Heart right ventricle (tissue), 16 donors: ENCODE data around the gene RDH14. TPM values are rescaled to one million over a fixed set of nuclear protein-coding genes. Genes with fewer than 3 reads are reported as not detected.

Experiments used
- ATAC-seq, 8 donors: fragments of 200-7000 bp; cut with Tn5 transposase; one replicate each; pipeline ENCODE4 v1.9.1; 2020; ENCODE audit warnings: mild to moderate bottlenecking in 8 of 8, moderate library complexity in 8 of 8, moderate number of reproducible peaks in 1 of 8
- DNase-seq, 2 donors: peaks; one replicate each; pipeline ENCODE4 v3.0.0-alpha.2; 2020
- H3K27ac ChIP-seq, 10 donors: fragments of 200-600 bp; sonication (generic) in 2 of 10; one replicate each; pipeline versions ENCODE4 v1.5.0 to v1.8.0; 2020 to 2022; ENCODE audit warnings: mild to moderate bottlenecking in 3 of 10
- H3K27me3 ChIP-seq, 7 donors: fragments of 200-600 bp; one replicate each; pipeline ENCODE4 v1.8.0; 2021 to 2022; ENCODE audit warnings: mild to moderate bottlenecking in 2 of 7
- H3K36me3 ChIP-seq, 9 donors: fragments of 200-600 bp; sonication (generic) in 1 of 9; one replicate each; pipeline versions ENCODE4 v1.5.0 to v1.8.0; 2020 to 2022; ENCODE audit warnings: mild to moderate bottlenecking in 2 of 9
- H3K4me1 ChIP-seq, 9 donors: fragments of 200-600 bp; sonication (generic) in 1 of 9; one replicate each; pipeline versions ENCODE4 v1.5.0 to v1.8.0; 2020 to 2022; ENCODE audit warnings: mild to moderate bottlenecking in 4 of 9
- H3K4me3 ChIP-seq, 10 donors: fragments of 200-600 bp; sonication (generic) in 2 of 10; one replicate each; pipeline versions ENCODE4 v1.5.0 to v1.8.0; 2020 to 2022; ENCODE audit warnings: mild to moderate bottlenecking in 7 of 10, moderate library complexity in 2 of 10
- H3K9me3 ChIP-seq, 11 donors: fragments of 200-600 bp in 10 of 11; sonication (generic) in 2 of 11; one replicate each; pipeline versions ENCODE4 v1.5.0 to v1.8.0; 2013 to 2022; ENCODE audit warnings: mild to moderate bottlenecking in 2 of 11, control low read depth in 1 of 11, moderate library complexity in 1 of 11
- WGBS, 2 donors: extraction: QIAGEN DNeasy Blood & Tissue Kit; methylation state at CpG; one replicate each; pipeline ENCODE4 v1.1.7; 2013; ENCODE audit warnings: inconsistent platforms in 1 of 2; 5-methylcytosine and 5-hydroxymethylcytosine counted together
- intact Hi-C, 10 donors: fragments of 100-400 bp; cut with DNase I; formaldehyde crosslinking; loops; one replicate each; pipeline versions ENCODE4 v1.11.1 to v1.14.2; 2022
- polyA plus RNA-seq, 2 donors: library from polyadenylated mRNA; stranded (reverse); fragments of 200-250 nt; gene quantifications; one replicate each; pipeline ENCODE4 v1.2.3, GENCODE V29; 2013
- total RNA-seq, 10 donors: library from RNA; stranded (reverse); fragmentation: NEBNext Ultra II Directional in 3 of 10; extraction: Animal tissue kit (Norgen Biotek cat#: 25700) in 3 of 10; gene quantifications; one replicate each; pipeline versions ENCODE4 v1.2.1 to v1.2.4, GENCODE V29; 2021 to 2023
- TF ChIP-seq, protein P1 (sequence below), 9 donors: fragments of 200-600 bp; sonication (generic) in 2 of 9; IDR thresholded peaks; one replicate each; pipeline versions ENCODE4 v1.5.0 to v1.8.0; 2021 to 2022; ENCODE audit warnings: antibody characterized with exemption in 9 of 9, mild to moderate bottlenecking in 5 of 9, moderate library complexity in 1 of 9
- donor health status: Arrhythmogenic right ventricular cardiomyopathy.
- donor health status: ischemic (EF 13 %, LVEDD 7.1; RV severe dilation, severe dysfunction).
- donor health status: healthy with polysubstance abuse.
- donor health status: DM: no; HTN: yes; CAD: no.
- donor health status: DM: no; HTN: no; CAD: no.
- donor health status: ischemic (EF 25% LVEDD 6.9; RV normal size, moderate dysfunction).
- donor health status: ischemic (EF 25% LVEDD 5.7; RV mildly dilated, moderate dysfunction).
- donor health status: healthy.
- donor health status: DM: yes; HTN: yes; CAD: no.
- donor health status: Ischemic cardiomyopathy.
- donor health status: ischemic (EF 35%, LVEDD 5.7; RV mildly dilated, moderate dysfunction).
- donor health status: nonischemic (EF 11% LVEDD 7.7; RV severe dilation, severe dysfunction).
- donor health status: DM: yes; HTN: yes; CAD: no.
- donor health status: PGD.
- donor health status: ischemic (EF 29% LVEDD 5.4; RV normal size, mild dysfunction).
- donor health status: nonischemic (EF 23%, LVEDD 6.1; RV moderate dilation, normal function).

RDH14 gene
- total and polyA plus RNA-seq, 12 donors = 25.8 to 54.8 (median 45.4) TPM

GRCh38 chr2:18558458-18558857, 2.0 kb downstream of the RDH14 start:
- intact Hi-C loops = loop anchor here in 1 of 10 donors (5.0 kb wide), 1 partner anchor 36 kb away; no protein-coding TSS in a partner anchor
- no peak for DNase-seq
- Histone ChIP-seq H3K9me3 (no peaks in the 10 kb centered on the region), H3K4me1 (peaks cover 0 to 58% (median 45%) of the 10 kb centered on the region in 9 donors), H3K36me3 (peaks cover 0 to 33% (median 11%) of the 10 kb centered on the region in 9 donors), H3K27me3 (no peaks in the 10 kb centered on the region), H3K27ac (peak overlapping the region in 9 of 10 donors; percentile 96 to 99 (median 98)), H3K4me3 (peak overlapping the region in 8 of 10 donors; percentile 82 to 93 (median 88))
- ATAC-seq = no peak
- WGBS, 2 donors = 42 to 54% methylated on average over 1 of the region's 1 CpG
- TF ChIP-seq, protein P1, sequence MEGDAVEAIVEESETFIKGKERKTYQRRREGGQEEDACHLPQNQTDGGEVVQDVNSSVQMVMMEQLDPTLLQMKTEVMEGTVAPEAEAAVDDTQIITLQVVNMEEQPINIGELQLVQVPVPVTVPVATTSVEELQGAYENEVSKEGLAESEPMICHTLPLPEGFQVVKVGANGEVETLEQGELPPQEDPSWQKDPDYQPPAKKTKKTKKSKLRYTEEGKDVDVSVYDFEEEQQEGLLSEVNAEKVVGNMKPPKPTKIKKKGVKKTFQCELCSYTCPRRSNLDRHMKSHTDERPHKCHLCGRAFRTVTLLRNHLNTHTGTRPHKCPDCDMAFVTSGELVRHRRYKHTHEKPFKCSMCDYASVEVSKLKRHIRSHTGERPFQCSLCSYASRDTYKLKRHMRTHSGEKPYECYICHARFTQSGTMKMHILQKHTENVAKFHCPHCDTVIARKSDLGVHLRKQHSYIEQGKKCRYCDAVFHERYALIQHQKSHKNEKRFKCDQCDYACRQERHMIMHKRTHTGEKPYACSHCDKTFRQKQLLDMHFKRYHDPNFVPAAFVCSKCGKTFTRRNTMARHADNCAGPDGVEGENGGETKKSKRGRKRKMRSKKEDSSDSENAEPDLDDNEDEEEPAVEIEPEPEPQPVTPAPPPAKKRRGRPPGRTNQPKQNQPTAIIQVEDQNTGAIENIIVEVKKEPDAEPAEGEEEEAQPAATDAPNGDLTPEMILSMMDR (IDR thresholded peaks at IDR 0.05) = no peak

- intact Hi-C loops = loop anchor here in 1 of 10 donors (5.0 kb wide), 1 partner anchor 35 kb away; no protein-coding TSS in a partner anchor
- TF ChIP-seq, protein P1 (IDR thresholded peaks at IDR 0.05) = no peak
- H3K36me3 ChIP-seq = peaks cover 0 to 35% (median 11%) of the 10 kb centered on the region in 9 donors
- WGBS, 2 donors = 54 to 57% methylated on average over 2 of the region's 2 CpGs
- H3K9me3 ChIP-seq = no peaks in the 10 kb centered on the region
- H3K27me3 ChIP-seq = no peaks in the 10 kb centered on the region
- H3K4me1 ChIP-seq = peaks cover 3 to 71% (median 53%) of the 10 kb centered on the region in 9 donors
- H3K4me3 ChIP-seq = peak overlapping the region in 2 of 10 donors; percentile 0 to 19
- ATAC-seq (no peak), DNase-seq (no peak)
- peak overlapping the region in 7 of 10 donors; percentile 3 to 99 (median 97) for H3K27ac ChIP-seq
Observed at GRCh38 chr2:18557121-18557520, 3.3 kb downstream of the RDH14 start.

DNA sequence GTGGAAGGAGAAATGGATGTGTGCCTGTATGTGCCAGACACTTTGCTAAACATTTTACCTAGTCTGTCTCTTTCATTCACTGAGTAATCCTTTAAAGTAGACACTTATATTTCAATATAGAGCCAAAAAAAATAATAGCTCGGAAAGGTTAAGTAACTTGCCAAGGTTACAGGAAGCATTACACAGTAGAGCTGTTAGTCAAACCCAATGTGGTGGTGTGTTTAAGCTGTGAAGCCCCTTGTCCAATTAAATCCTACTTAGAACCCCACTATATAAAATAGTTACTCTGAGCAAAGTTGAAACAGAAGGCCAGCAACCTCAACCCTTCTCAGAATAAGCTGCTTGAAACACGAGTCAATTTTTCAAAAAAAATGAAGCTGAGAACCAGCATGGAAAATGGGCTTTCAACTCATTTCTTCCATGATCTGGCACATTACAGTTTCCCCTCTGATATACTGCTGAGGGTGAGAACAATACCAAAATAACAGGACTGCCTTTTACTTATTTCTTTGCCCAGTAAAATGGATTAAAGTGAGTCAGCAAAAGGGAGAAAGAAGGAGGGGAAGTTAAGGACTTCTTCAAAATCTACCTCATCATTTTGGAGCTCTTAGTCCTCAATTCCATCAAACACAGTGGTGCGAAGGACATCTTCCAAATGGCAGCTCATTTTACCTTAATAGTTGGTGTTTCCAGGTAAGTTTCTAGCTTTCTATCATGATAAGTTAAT, 7.9 kb downstream of the RDH14 start:
- Histone ChIP-seq H3K9me3 (no peaks in the 10 kb centered on the region), H3K27ac (peak overlapping the region in 6 of 10 donors; percentile 5 to 52 (median 16)), H3K4me3 (no peak overlapping the region), H3K36me3 (peaks cover 0 to 37% (median 11%) of the 10 kb centered on the region in 9 donors), H3K27me3 (no peaks in the 10 kb centered on the region), H3K4me1 (peaks cover 3 to 65% (median 44%) of the 10 kb centered on the region in 9 donors)
- WGBS, 2 donors = 61 to 62% methylated on average over 3 of the region's 3 CpGs
- peak in 2 of 8 donors; percentile 55 to 57 for ATAC-seq
- intact Hi-C loops = no loop called here
- DNase-seq = no peak
- TF ChIP-seq, protein P1 (IDR thresholded peaks at IDR 0.05) = no peak

DNA sequence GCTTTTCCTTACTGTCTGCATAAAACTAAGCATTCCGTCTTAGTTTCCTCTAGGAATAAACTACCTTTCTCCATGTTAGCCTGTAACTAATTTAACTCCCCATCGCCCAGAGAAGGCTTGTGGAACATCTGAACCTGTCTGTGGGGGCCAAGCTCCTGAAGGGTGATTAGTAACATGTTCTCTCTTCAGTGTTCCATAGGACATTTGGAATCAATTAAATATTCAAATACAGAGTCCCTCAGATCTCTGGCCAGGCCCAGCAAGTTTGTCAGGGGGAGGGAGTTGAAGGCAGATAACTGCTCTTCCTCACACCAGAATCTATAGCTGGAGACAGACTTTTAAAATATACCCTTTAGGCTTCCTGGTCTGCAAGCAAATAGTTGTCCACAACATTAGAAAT, 8.8 kb downstream of the RDH14 start:
- TF ChIP-seq, protein P1 (IDR thresholded peaks at IDR 0.05) = no peak
- WGBS, 2 donors = 56 to 82% methylated on average over 2 of the region's 2 CpGs
- peaks cover 0 to 37% (median 11%) of the 10 kb centered on the region in 9 donors for H3K36me3 ChIP-seq
- ATAC-seq (no peak), DNase-seq (no peak)
- H3K27ac ChIP-seq = peak overlapping the region in 2 of 10 donors; percentile 16 to 29
- H3K27me3 ChIP-seq = no peaks in the 10 kb centered on the region
- no peak overlapping the region for H3K4me3 ChIP-seq
- H3K9me3 ChIP-seq = no peaks in the 10 kb centered on the region
- intact Hi-C loops = no loop called here
- H3K4me1 ChIP-seq = peaks cover 3 to 60% (median 37%) of the 10 kb centered on the region in 9 donors
